GM12878 (cell line): Measurements from ENCODE around the gene MRPL39. TPM values are rescaled to one million over a fixed set of nuclear protein-coding genes. Genes with fewer than 3 reads are reported as not detected.

ENCODE experiments used
- ATAC-seq: fragments of 200-7000 bp; cut with Tn5 transposase; 3 replicates; pipeline ENCODE4 v1.9.1; 2020; ENCODE audit warnings: mild to moderate bottlenecking, moderate library complexity
- BruUV-seq: library from RNA; stranded (reverse); fragments of 400-500 nt; replicated peaks from 2 replicates; lab custom pipeline; 2021; lab: Mats Ljungman, UMichigan
- CTCF ChIA-PET: fragments of 300-600 bp; sonication (Branson Sonifier 250); formaldehyde crosslinking; extraction: SDS; loops from one replicate; lab custom pipeline; 2021; ENCODE audit warnings: inconsistent platforms; lab: Yijun Ruan, JAX
- POLR2A ChIA-PET: fragments of 350-600 bp; formaldehyde crosslinking; extraction: SDS; loops from one replicate; lab custom pipeline; 2021; ENCODE audit warnings: inconsistent platforms; lab: Charles Lee
- RAD21 ChIA-PET: fragments of 300-600 bp; sonication (Branson Sonifier 250); formaldehyde crosslinking; loops from one replicate; lab custom pipeline; 2023; ENCODE audit warnings: antibody characterized with exemption; ENCODE audit not compliant: unreplicated experiment; lab: Charles Lee
- SMC1A ChIA-PET: fragments of 300-600 bp; sonication (Branson Sonifier 250); formaldehyde crosslinking; loops from one replicate; lab custom pipeline; 2023; ENCODE audit not compliant: unreplicated experiment, uncharacterized antibody; lab: Charles Lee
- DNase-seq: peaks from one replicate; pipeline ENCODE4 v3.0.0-alpha.2; 2011; ENCODE audit warnings: low read depth, low spot score
- FAIRE-seq: peaks from 3 replicates; lab custom pipeline; 2011; peaks lifted over from hg19 to GRCh38; lab: Jason Lieb, UNC
- H2AFZ ChIP-seq: 2 replicates; pipeline ENCODE4 v1.6.0; 2011; ENCODE audit warnings: low read depth, low read length, control low read depth; ENCODE audit not compliant: control insufficient read depth
- H3K27ac ChIP-seq: 2 replicates; pipeline ENCODE4 v1.5.1; 2011; ENCODE audit warnings: control low read depth; ENCODE audit not compliant: control insufficient read depth, insufficient read depth
- H3K27me3 ChIP-seq, 2 experiments: replicated peaks in 1 of 2; 2 replicates each; pipeline versions ENCODE4 v1.6.0 to v1.6.1; 2011; ENCODE audit warnings: low read length in 1 of 2; ENCODE audit not compliant: control insufficient read depth in 2 of 2, insufficient read depth in 2 of 2
- H3K36me3 ChIP-seq, 2 experiments: 2 replicates each; pipeline ENCODE4 v1.5.1; 2011; ENCODE audit warnings: low read length in 1 of 2; ENCODE audit not compliant: control insufficient read depth in 2 of 2, insufficient read depth in 2 of 2
- H3K4me1 ChIP-seq: 2 replicates; pipeline ENCODE4 v1.6.1; 2011; ENCODE audit warnings: mild to moderate bottlenecking, low read length, moderate library complexity, mixed read lengths; ENCODE audit not compliant: control insufficient read depth, insufficient read depth
- H3K4me2 ChIP-seq: 2 replicates; pipeline ENCODE4 v1.6.0; 2011; ENCODE audit warnings: control low read depth; ENCODE audit not compliant: control insufficient read depth, insufficient read depth
- H3K4me3 ChIP-seq: fragments of 200-600 bp; sonication (generic); 2 replicates; pipeline ENCODE4 v1.5.1; 2016
- H3K79me2 ChIP-seq: 2 replicates; pipeline ENCODE4 v1.6.0; 2011; ENCODE audit warnings: low read length; ENCODE audit not compliant: control insufficient read depth, insufficient read depth
- H3K9ac ChIP-seq: 2 replicates; pipeline ENCODE4 v1.8.0; 2011; ENCODE audit warnings: low read length, control low read depth, mixed read lengths; ENCODE audit not compliant: control insufficient read depth, insufficient read depth
- H3K9me3 ChIP-seq: replicated peaks from 3 replicates; pipeline ENCODE4 v1.5.1; 2011; ENCODE audit warnings: mild to moderate bottlenecking, low read length; ENCODE audit not compliant: control insufficient read depth, insufficient read depth
- H4K20me1 ChIP-seq: 2 replicates; pipeline ENCODE4 v1.6.0; 2011; ENCODE audit not compliant: control insufficient read depth, insufficient read depth
- CEBPZ ChIP-seq: fragments of 150-350 bp; IDR thresholded peaks from 2 replicates; pipeline ENCODE4 v1.6.1; 2016; ENCODE audit warnings: low read depth, low read length
- IRF5 ChIP-seq: fragments of 450-650 bp; IDR thresholded peaks from 2 replicates; pipeline ENCODE4 v1.6.1; 2017; ENCODE audit warnings: borderline replicate concordance
- MAX ChIP-seq: IDR thresholded peaks from 2 replicates; pipeline ENCODE4 v1.6.1; 2012; ENCODE audit warnings: low read depth, low read length, improper control_type of control experiment
- MTA2 ChIP-seq: fragments of 450-650 bp; IDR thresholded peaks from 2 replicates; pipeline ENCODE4 v1.6.1; 2016; ENCODE audit warnings: low read depth, mild to moderate bottlenecking, moderate library complexity
- MXI1 ChIP-seq: fragments of 150-350 bp; IDR thresholded peaks from 2 replicates; pipeline ENCODE4 v1.6.1; 2011; ENCODE audit warnings: low read depth, mild to moderate bottlenecking, inconsistent platforms, low read length, improper control_type of control experiment
- NBN ChIP-seq: fragments of 450-650 bp; IDR thresholded peaks from 2 replicates; pipeline ENCODE4 v1.6.1; 2016
- PKNOX1 ChIP-seq: fragments of 450-650 bp; IDR thresholded peaks from 2 replicates; pipeline ENCODE4 v1.6.1; 2016; ENCODE audit warnings: mild to moderate bottlenecking
- RELB ChIP-seq: fragments of 450-650 bp; IDR thresholded peaks from 2 replicates; pipeline ENCODE4 v1.6.1; 2017; ENCODE audit warnings: low read depth, mild to moderate bottlenecking, moderate library complexity
- SREBF1 ChIP-seq: IDR thresholded peaks from 2 replicates; pipeline ENCODE4 v1.6.1; 2012; ENCODE audit warnings: mild to moderate bottlenecking, low read length
- SRF ChIP-seq, 2 experiments: IDR thresholded peaks; 2 replicates each; pipeline ENCODE4 v1.6.1; 2011; ENCODE audit warnings: low read depth in 2 of 2, low read length in 2 of 2, mild to moderate bottlenecking in 1 of 2, moderate library complexity in 1 of 2
- STAT3 ChIP-seq: IDR thresholded peaks from 2 replicates; pipeline ENCODE4 v1.6.1; 2011; ENCODE audit warnings: low read depth, low read length, improper control_type of control experiment
- WGBS: methylation state at CpG from one replicate; pipeline ENCODE4 v1.1.6; 2016; ENCODE audit warnings: low lambda C conversion rate; ENCODE audit not compliant: insufficient replicate concordance, insufficient coverage; ENCODE audit errors: missing lambda C conversion rate; 5-methylcytosine and 5-hydroxymethylcytosine counted together
- in situ Hi-C: fragments of 300-500 bp; cut with MboI; formaldehyde crosslinking; loops from 9 replicates; pipeline ENCODE4 v1.14.3; 2018; ENCODE audit warnings: mixed read lengths
- intact Hi-C: fragments of 100-400 bp; cut with micrococcal nuclease; formaldehyde crosslinking; loops from one replicate; pipeline ENCODE4 v1.14.2; 2022; ENCODE audit not compliant: unreplicated experiment
- polyA plus RNA-seq, 11 experiments: library from polyadenylated mRNA; depleted of rRNA in 4 of 11; unstranded in 6 of 11; stranded (reverse) in 5 of 11; fragments of >200 nt; fragmentation: Nextera tagmentation in 4 of 11; fragmentation: Illumina TruSeq in 1 of 11; extraction: Ambion mirVana in 4 of 11; extraction: Trizol in 1 of 11; gene quantifications; 1 replicate in 1 of 11; 2 replicates in 10 of 11; pipeline versions ENCODE4 v1.2.1 to v1.2.3, GENCODE V29; 2011 to 2016; ENCODE audit warnings: inconsistent platforms in 2 of 11, missing spikeins in 2 of 11, low read depth in 1 of 11
- total RNA-seq, 4 experiments: library from RNA; depleted of rRNA in 3 of 4; stranded (reverse); fragments of >200 nt in 3 of 4; fragmentation: Illumina TruSeq in 1 of 4; extraction: Trizol in 1 of 4; gene quantifications; 2 replicates each; pipeline versions ENCODE4 v1.2.1 to v1.2.3, GENCODE V29; 2013 to 2021

Gene MRPL39
- total and polyA plus RNA-seq, 10 of the 15 experiments (the other 5 are each of a cell fraction or from before 2014, with no cell fraction given) = 68.8 to 292 (median 120) TPM

- no peak for TF ChIP-seq SRF (IDR thresholded peaks at IDR 0.05; ENCODE audit: low read depth in 2 of 2, low read length in 2 of 2)
These were observed 42.8 kb downstream of the MRPL39 start (continued) for GRCh38 chr21:25564349-25564948.

GRCh38 chr21:25563361-25564116, 43.7 kb downstream of the MRPL39 start:
- no peak overlapping the region for H2AFZ ChIP-seq
- no TSS peak for BruUV-seq
- RAD21 ChIA-PET = interaction anchor here (1.3 to 8.2 kb wide), 7 partner anchors 11 to 147 kb away, joined by 4 to 108 read pairs (median 10); no protein-coding TSS in a partner anchor
- DNase-seq (peak; percentile 87), FAIRE-seq (no peak), ATAC-seq (peak; percentile 19)
- H3K4me1 ChIP-seq = peaks cover 10% of the 10 kb centered on the region
- WGBS = 2% methylated on average over 3 of the region's 3 CpGs
- H3K4me3 ChIP-seq = peak overlapping the region; percentile 87
- in situ Hi-C loops = loop anchor here (5.0 to 10.0 kb wide), 2 partner anchors 59 to 146 kb away; no protein-coding TSS in a partner anchor
- peak overlapping the region; percentile 67 for H3K4me2 ChIP-seq
- H3K9me3 ChIP-seq = no peaks in the 10 kb centered on the region; the same call in 1 of the 3 replicates
- CTCF ChIA-PET = interaction anchor here (0.8 to 4.4 kb wide), 6 partner anchors 9 to 141 kb away, joined by 3 to 57 read pairs (median 5); no protein-coding TSS in a partner anchor
- intact Hi-C loops = loop anchor here (1.0 to 10.0 kb wide), 4 partner anchors 61 to 666 kb away; no protein-coding TSS in a partner anchor
- H3K27ac ChIP-seq = peak overlapping the region; percentile 92
- H4K20me1 ChIP-seq = no peaks in the 10 kb centered on the region
- H3K27me3 ChIP-seq = no peaks in the 10 kb centered on the region
- POLR2A ChIA-PET = interaction anchor here (0.5 to 6.0 kb wide), 7 partner anchors 52 to 165 kb away, joined by 3 to 55 read pairs (median 3); no protein-coding TSS in a partner anchor
- SMC1A ChIA-PET = interaction anchor here (0.6 to 19.6 kb wide), 12 partner anchors 9 to 141 kb away, joined by 3 to 426 read pairs (median 4); no protein-coding TSS in a partner anchor
- H3K36me3 ChIP-seq = peaks cover 9 to 23% of the 10 kb centered on the region in 2 experiments
- H3K9ac ChIP-seq = peak overlapping the region; percentile 91
- peaks cover 91% of the 10 kb centered on the region for H3K79me2 ChIP-seq
- TF ChIP-seq MAX = 0 out of 2 replicates have a peak, but pooled peaks have one; percentile 38
- TF ChIP-seq CEBPZ = 0 out of 2 replicates have a peak, but pooled peaks have one; percentile 18
- peak; percentile 75 for TF ChIP-seq NBN
- 0 out of 2 replicates have a peak, but pooled peaks have one; percentile 58 for TF ChIP-seq MXI1
- TF ChIP-seq SREBF1 = no peak
- TF ChIP-seq MTA2 = no peak
- peak; percentile 81 for TF ChIP-seq RELB
- no peak for TF ChIP-seq PKNOX1
- peak; percentile 77; the same call in 1 of the 2 replicates for TF ChIP-seq STAT3
- no peak; the same call in 1 of the 2 replicates for TF ChIP-seq IRF5
